LNCAP (cell line): ENCODE results near the gene RELT.

ENCODE experiments used
- CTCF ChIP-seq: fragments of 450-650 bp; IDR thresholded peaks from 2 replicates; pipeline ENCODE4 v1.5.1; 2017; ENCODE audit warnings: mild to moderate bottlenecking

RELT gene

GRCh38 chr11:73445980-73446379 is 69.8 kb downstream of the RELT start:
- TF ChIP-seq CTCF: no peak

- TF ChIP-seq CTCF: no peak
These were observed 70.6 kb downstream of the RELT start for GRCh38 chr11:73446766-73447165.
